Activated CD8-positive, alpha-beta memory T cell treated with anti-CD3 and anti-CD28 coated beads for 4 hours (primary cell): Measurements from ENCODE around the gene CAMK1.
"Not testable (repeated sequence)": the region's sequence is repeated elsewhere in the genome, so short reads cannot be mapped to it uniquely, and the experiment has no call there.

Source experiments
- DNase-seq, 2 donors: peaks; one replicate each; pipeline ENCODE4 v3.0.0-alpha.2; 2020; ENCODE audit warnings: low read depth in 2 of 2

CAMK1 gene

DNA sequence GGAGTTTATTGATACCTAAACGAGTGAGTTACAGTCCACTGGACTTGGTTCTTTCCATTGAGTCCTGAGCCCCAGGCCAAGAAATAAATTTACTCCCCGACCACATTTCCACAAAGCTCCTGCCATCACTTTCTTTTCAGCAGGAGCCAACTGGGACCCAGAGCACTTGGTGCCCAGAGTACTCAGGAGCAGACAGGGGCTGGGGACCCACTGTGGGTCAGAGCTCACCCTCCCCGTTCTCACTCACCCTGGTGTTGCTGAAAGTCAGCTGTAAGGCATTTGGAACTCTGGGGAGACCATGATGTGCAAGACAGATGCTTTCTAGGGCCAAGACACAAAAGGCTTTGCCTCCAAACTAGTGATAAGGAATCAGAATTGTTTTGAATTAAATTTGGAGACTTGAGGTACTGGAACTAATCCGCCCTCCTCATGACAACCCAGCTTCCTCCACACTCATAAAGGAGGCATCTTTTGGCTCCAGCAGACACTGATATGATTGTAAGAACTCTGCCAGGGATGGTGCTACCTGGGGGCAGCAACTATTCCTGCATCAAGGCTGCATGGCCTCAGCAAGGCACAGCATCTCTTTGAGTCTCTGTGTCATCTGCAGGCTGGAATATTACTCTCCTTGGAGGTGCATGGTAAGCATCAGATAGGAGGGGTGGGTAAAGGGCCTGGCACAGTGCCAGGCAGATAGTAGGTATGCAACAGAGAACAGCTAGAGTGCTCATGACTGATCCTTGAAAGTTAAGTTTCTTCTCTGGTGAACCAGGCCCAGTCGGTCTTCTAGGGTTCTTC is 7.3 kb upstream of the CAMK1 start:
- no peak for DNase-seq

DNA sequence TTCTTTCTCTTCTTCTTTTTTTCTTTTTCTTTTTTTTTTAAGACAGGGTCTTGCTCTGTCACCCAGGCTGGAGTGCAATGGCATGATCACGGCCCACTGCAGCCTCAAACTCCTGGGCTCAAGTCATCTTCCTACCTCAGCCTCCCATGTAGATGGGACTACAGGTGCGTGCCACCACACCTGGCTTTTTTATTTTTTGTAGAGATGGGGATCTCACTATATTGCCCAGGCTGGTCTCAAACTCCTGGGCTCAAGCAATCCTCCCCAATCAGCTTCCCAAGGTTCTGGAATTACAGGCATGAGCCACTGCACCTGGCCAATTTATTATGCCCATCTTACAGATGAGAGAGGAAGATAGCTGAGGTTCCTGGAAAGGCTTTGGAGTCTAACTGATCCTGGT is 1.3 kb upstream of the CAMK1 start:
- DNase-seq, result not testable (repeated sequence)

DNA sequence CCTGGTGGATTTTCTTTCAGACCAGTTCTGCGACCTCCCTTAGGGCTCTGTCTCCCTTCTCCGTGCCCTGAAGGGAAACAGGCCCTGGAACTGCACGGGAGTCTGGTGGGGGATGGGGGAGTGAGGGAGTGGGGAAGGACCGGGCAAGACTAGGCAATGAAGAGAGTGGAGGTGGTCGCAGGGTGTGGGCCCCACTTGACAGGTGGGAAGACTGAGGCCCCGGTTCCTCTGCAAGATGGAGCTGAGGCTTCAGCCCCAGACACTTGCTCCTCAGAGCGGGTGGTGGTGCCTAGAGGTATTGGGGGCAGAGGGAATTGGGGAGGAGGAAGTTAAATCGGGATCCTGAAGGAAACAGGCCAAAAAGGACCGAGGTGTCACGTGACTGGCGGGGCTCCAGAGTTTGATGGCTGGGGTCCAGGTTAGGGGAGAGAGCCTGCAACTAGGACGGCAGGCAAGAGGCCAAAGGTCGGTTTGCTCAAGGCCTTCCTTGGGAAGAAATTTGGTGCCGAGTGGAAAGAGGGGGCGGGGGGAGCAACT is 597 bp upstream of the CAMK1 start:
- DNase-seq, result no peak

DNA sequence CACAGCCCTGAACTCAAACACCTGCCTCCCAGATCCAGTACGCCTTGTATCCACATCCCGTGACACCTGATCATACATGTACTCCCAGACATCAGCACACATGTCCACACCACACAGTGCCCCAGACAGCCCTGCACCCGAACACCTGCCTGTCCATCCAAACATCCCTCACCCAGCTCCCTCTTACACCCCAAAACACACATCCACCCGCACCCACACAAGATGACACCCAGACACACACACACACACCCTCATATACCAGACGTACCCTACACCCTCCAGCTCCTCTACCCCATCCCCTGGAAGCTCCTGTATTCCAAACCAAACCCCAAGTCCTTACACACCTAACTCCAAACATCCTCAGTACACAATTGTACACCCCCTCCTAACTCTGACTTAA is 735 bp downstream of the CAMK1 start:
- DNase-seq, result no peak

DNA sequence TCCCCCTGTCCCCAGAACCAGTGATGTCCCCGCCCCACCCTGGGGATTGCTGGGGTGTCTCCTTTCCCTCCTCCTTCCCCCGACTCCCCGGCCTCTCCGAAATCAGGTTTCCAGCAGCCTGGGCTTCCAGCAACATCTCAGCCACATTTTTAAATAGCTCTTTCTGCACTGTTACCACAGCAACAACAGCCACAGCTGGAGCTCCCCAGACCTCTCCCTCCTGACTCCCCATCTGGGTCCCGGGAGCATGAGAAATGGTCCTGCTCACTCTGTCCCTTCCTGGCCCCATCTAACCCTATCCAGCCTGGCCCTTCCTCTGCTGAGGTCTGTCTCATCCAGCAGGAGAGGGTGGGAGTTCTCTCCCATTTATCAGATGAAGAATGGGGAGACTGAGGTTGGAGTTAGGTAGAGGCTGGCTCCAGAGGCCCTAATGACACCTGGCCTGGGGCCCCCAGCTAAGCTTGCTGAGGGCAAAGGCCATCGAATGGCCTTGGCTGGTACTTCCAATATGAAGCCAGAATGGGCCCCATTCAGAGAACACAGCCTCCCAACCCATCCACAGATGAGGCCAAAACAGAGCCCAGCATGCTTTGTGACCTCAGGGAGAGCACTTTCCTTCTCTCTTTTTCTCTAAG is 1.5 kb downstream of the CAMK1 start:
- no peak for DNase-seq

DNA sequence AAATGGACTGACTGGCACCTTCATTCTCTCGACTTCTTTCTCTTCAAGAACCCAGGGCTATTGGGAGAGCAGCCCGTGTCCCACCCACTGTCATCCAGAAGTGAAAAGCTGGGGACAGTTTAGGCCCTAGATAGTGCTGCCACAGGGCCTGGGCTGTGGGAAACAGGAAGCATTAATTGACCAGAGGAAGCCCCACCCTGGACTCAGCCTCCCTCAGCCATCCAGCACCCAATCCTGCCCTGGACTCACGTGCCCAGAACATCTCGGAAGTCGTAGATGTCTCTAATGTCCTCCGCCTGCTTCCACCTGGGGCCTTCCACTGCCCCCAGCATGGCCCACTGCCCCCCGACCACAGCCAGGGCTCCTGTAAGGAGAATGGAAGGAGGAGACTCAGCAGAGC is 2.3 kb downstream of the CAMK1 start:
- no peak for DNase-seq

DNA sequence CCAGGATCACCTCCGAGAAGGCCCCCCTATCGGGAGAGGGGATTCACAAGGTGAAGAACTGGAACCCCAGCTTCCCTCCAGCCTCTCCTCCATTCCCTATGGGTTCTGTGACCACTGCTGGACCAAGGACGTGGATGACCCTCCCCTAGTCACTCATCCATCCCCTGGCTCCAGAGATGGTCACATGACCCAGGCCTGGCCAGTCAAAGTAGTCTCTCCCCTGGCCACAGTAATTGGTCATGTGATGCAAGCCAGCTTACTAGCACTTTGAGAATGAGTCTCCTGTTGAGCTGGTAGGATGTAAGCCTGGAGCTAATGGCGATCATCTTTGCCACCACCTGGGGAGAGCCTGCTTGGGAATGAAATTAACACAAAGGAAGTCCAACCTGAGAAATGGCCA is 3.9 kb downstream of the CAMK1 start:
- no peak for DNase-seq

DNA sequence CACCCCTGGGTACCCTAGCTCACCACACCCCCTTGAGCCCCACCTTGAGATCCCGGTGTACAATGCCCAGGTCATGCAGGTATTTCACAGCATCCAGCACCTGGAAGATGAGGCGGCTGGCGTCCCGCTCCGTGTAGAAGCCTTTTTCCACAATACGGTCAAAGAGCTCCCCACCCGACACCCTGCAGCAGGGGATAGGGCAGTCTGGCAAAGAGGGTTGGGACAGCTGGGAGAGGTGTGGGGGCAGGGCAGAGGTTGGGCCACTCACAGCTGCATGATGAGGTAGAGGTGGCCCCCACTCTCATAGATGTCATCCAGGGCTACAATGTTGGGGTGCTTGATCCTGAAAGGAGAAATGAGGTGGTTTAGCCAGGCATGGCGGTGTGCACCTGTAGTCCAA is 6.9 kb downstream of the CAMK1 start:
- no peak for DNase-seq

DNA sequence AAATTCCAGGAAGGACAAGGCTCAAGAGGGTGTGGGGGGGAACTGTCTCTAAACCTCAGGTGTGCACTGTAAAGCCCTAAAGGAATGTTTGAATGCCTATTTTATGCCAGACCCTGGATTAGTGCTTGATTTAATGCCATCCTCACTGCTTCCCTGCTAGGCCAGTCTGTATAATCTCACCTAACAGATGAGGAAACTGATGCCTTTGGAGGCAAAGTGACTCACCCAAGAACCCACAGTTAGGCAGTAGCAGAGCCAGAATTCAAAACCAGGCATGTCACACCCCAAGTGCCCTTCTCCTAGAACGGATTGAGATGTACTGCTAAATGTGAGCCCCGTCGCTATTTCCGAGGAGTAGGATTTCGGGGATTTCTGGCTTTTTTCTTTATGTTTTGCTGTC is 7.8 kb downstream of the CAMK1 start:
- DNase-seq, result no peak

DNA sequence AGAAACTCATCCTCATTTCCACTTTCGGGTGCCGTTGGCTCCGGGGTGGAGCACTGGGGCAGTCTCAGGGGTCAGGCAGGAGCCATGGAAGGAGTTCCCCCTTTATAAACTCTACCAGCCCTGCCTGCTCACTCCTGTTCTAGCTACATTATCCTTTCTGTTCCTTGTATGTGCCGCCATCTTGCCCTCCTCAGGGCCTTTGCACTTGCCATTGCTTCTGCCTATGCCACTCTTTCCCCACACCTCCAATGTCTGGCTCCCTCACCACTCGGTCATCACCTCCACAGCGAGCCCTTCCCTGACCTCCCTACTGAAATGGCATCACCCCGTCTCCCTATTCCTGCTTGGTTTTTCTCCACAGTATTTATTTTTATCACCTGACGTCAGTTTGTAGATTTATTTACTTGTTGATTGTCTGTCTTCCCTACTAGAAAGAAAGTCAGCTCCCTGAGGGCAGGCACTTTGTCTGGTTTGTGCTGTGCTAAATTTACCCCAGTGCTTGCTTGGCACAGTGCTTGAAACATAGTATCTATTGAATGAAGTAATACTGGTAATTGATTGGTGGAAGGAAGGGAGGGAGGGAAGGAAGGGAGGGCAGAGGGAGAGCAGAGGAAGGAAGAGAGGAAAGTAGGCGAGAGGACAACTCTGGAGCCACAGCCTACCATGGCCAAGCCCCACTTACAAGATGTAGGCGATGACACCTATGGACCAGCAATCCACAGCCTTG is 8.8 kb downstream of the CAMK1 start:
- no peak for DNase-seq

DNA sequence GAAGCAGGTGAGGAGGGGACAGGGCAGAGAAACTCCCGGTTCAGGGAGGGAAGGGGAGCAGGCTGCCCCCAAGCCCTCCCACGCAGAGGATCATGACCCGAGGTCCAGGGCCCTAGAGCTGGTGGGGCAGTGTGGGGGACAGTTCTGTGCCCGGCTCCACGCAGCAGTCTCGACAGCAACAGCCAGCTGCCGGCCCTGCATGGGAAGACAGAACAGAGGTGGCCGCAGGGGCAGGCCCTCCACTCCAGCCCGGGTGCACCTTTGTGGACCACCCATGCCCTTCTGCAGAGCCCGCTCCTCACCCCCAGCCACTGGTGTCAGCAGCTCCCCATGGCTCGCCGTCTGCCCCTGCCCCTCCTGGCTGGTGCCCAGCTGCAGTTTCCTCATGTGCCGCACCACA is 12.3 kb downstream of the CAMK1 start:
- no peak for DNase-seq

DNA sequence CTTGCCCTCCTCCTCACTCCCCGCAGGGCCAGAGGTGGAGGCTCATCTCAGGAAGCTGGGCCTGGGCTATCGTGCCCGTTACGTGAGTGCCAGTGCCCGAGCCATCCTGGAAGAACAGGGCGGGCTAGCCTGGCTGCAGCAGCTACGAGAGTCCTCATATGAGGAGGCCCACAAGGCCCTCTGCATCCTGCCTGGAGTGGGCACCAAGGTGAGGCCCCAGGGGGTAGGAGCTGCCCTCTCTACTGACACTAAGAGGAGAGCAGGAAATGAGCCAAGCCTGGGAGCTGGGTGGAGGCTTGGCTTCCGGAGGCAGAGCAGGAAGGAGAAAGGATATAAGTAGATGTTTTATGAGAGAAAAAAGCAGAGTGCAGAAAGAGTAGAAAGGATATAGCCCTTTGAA is 15.1 kb downstream of the CAMK1 start:
- no peak for DNase-seq

DNA sequence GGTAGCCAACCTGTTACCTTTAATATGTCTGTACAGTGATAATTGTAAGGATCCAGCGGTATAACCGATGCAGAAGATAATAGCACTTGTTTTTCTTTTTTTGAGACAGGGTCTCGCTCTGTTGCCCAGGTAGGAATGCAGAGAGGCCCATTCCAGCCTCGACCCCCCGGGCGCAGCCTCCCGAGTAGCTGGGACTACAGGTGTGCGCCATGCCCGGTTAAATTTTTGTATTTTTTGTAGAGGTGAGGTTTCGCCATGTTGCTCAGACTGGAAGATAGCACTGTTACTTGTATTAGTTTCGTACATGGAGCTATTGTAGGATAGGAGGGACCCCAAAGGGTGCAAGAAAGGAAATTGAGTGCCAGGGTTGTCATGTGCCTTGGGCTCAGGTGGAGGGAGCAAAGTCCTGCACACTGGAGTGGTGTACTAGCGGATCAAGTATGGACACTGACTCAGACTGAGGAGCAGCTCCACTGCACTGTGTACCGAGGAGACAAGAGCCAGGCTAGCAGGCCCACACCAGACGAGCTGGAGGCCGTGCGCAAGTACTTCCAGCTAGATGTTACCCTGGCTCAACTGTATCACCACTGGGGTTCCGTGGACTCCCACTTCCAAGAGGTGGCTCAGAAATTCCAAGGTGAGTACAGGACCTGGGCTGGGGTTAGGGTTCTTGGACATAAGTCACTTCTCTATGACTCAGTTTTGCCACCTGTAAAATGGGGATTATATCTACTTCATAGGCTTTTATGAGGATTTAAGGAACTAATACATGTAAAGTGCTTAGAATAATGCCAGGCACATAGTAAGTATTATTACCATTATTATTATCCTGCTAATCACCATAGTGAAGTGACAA is 19.0 kb downstream of the CAMK1 start:
- DNase-seq, result no peak

DNA sequence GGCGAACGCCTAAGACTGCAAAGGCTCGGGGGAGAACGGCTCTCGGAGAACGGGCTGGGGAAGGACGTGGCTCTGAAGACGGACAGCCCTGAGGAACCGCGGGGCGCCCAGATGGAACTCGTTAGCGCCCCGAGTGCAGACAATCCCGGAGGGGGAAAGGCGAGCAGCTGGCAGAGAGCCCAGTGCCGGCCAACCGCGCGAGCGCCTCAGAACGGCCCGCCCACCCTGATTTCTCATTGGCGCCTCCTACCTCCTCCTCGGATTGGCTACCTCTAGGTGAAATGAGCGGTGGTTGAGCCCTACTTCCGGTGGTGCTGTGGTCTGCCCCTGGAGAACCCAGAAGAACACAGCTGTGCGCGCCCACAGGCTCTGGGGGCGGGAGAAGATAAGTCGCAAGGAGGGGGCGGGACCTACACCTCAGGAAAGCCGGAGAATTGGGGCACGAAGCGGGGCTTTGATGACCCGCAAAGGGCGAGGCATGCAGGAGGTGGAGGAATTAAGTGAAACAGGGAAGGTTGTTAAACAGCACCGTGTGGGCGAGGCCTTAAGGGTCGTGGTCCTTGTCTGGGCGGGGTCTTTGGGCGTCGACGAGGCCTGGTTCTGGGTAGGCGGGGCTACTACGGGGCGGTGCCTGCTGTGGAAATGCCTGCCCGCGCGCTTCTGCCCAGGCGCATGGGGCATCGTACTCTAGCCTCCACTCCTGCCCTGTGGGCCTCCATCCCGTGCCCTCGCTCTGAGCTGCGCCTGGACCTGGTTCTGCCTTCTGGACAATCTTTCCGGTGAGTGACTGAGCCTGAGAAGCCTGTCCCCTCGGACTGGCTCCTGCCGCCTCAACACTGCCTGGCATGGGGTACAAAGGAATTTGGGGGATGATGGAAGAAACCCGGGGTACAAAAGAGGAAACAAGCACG is 19.8 kb downstream of the CAMK1 start, which contains the start of gene OGG1:
Gene OGG1, plus strand, starts transcription at position 308 of the 911 bp plus-strand sequence. Its CDS starts 335 bp downstream, at position 643.
- peak; percentile 92 to 96 for DNase-seq

DNA sequence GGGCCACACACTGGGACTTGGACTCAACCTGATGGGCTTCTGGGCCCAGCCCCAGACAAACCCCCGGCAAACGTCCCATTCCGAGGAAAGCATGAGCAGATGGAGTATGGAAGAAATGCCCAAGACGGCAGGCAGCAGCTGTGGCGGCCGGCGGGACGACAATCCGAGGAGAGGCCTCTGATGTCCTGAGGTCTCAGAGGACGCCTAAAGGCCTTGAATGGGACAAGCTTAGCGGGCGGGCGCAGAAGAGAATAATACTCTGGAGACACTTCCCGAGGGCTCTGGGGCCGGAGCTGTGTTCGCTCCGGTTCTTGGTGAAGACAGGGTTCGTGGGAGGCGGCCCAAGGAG is 20.5 kb downstream of the CAMK1 start:
- no peak for DNase-seq

DNA sequence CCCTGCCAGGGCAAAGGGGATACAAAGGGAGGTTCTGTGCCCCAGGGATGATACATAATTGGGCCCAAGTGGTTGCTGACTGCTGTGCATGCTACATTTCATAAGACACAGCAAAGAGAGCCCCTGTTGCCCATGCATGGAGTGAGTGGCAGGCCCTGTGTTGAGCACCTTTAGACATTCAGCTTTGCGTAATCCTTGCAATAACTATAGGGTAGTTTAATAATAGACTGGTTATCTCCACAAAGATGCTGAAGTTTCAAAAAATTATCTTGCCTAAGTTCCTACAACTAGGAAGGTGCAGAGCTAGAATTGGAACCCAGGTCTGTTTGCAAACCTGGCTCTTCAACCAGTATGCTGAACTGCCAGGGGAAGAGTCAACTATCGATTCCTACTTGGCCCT is 21.7 kb downstream of the CAMK1 start:
- DNase-seq, result no peak

DNA sequence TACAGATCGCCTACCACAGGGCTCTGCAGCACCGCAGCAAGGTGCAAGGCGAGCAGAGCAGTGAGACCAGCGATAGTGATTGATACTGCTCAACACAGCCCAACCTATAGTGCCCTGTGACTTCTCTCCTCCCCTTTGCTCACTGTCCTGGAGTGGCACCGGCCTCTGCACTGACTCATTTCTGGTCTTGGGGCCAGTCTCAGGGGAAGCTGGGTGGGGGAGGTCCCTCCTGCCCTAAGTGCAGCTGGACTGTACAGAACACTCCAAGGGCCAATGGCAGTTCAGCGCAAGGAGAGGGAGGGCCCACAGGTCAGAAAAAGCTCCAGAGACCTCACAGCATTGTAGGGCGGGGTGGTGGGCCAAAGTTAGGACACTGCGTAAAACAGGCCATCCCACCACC is 22.5 kb downstream of the CAMK1 start:
- DNase-seq, result no peak

DNA sequence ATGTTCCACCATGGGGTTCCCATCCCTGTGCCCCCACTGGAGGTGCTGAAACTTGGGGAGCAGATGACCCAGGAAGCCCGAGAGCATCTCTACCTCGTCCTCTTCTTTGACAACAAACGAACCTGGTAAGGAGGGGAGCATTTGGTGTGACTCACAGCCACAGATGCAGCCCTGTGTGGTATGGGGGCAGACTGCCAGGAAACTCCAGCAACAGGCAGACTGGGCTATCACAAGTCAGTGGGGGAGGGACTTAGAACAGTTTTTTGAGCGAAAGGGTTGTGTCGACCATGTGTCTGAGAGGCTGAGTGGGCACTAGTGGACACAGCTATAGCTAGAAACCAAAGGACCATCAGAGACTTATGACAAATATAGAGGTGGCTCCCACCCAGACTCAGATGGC is 23.4 kb downstream of the CAMK1 start:
- DNase-seq, result no peak

DNA sequence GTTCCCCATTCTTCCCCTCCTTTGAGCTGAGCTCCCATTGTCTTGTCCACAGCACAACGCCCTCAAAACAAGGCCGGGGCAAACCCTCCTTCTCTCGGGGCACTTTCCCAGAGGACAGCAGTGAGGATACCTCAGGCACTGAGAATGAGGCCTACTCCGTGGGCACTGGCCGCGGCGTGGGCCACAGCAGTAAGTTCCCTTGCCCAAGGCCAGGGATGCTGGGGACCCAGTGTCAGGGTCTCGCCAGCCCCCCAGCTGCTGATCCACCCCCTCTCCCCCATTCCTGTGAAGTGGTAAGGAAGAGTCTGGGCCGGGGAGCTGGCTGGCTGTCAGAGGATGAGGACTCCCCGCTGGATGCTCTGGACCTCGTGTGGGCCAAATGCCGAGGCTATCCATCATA is 24.2 kb downstream of the CAMK1 start:
- DNase-seq, result no peak

DNA sequence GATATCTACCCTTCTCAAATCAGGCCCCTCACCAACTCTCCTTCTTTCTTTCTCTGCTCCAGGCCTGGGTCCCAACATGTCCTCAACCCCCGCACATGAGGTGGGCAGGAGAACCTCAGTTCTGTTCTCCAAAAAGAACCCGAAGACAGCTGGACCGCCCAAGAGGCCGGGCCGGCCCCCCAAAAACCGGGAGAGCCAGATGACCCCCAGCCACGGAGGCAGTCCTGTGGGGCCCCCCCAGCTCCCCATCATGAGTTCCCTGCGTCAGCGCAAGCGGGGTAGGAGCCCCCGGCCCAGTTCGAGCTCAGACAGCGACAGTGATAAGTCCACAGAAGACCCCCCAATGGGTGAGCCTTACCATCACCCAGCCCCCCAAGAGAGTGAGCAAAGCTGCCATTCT is 25.6 kb downstream of the CAMK1 start:
- DNase-seq, result no peak

DNA sequence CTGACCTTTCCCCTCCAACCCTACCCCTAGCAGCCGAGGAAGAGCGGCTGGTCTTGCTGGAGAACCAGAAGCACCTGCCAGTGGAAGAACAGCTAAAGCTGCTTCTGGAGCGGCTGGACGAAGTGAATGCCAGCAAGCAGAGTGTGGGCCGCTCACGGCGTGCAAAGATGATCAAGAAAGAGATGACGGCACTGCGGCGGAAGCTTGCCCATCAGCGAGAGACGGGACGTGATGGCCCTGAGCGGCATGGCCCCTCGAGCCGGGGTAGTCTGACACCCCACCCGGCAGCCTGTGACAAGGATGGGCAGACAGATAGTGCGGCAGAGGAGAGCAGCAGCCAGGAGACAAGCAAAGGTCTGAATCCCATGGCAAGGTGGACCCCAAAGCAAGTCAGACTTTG is 26.2 kb downstream of the CAMK1 start:
- no peak for DNase-seq
